ENCODE measurements around the gene GEMIN7.

Gene GEMIN7, protein sequence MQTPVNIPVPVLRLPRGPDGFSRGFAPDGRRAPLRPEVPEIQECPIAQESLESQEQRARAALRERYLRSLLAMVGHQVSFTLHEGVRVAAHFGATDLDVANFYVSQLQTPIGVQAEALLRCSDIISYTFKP

GRCh38 chr19:45079063-45079910 is at the start of gene GEMIN7:
TSS of gene GEMIN7 (plus strand) at chr19:45079260. CDS start at chr19:45090115, 10,855 bp downstream.
- peak within 1 kb of the TSS; percentile 79 for H3K4me3 ChIP-seq (ENCODE audit: low read depth, low read length)
- TF ChIP-seq POLR2A (IDR thresholded peaks at IDR 0.05; ENCODE audit: extremely low read depth, insufficient read length) (peak; percentile 60), MAX (IDR thresholded peaks at IDR 0.05; ENCODE audit: low read depth, low read length) (peak; percentile 94), MYC (IDR thresholded peaks at IDR 0.05; ENCODE audit: low read depth, low read length) (peak; percentile 96), CTCF (IDR thresholded peaks at IDR 0.05; ENCODE audit: low read depth, low read length) (no peak)
- DNase-seq (ENCODE audit: low read depth) = peak; percentile 84

DNA sequence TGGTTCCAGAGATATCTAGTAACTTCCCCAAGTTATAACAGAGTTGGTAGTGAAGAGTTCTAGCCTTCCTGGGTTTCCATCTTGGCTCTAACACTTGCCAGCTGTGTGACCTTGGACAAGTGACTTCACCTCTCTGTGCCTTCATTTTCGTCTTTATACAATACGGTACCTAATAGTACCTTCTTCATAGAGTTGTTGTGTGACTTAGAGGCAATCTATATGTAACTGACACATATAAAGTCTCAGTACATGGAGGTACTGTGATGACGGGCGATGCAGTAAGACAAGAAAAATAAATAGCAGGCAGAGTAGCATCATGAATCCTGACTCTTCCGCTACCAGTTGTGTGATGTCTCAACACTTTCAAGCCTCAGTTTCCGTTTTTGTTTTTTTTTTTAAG is 48.2 kb upstream of the GEMIN7 start:
- no peak for DNase-seq (ENCODE audit: low read depth)
- TF ChIP-seq POLR2A (IDR thresholded peaks at IDR 0.05; ENCODE audit: extremely low read depth, insufficient read length) (no peak), MYC (IDR thresholded peaks at IDR 0.05; ENCODE audit: low read depth, low read length) (no peak), CTCF (IDR thresholded peaks at IDR 0.05; ENCODE audit: low read depth, low read length) (no peak), MAX (IDR thresholded peaks at IDR 0.05; ENCODE audit: low read depth, low read length) (no peak)
- no peak overlapping the region for H3K4me3 ChIP-seq (ENCODE audit: low read depth, low read length)

DNA sequence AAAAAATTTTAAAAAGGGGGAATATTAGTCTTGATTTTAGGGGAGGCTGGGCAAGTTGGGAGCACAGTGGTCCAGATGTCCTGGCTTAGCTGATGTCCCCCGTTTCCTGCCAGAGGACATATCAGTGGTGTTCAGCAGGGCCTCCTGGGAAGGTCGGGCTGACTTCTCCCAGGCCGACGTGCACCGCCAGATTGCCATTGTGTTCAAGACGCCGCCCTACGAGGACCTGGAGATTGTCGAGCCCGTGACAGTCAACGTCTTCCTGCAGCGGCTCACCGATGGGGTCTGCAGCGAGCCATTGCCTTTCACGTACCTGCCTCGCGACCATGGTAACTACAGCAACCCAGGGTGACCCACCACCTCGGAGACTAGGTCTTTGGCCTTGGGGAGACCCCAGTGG is 46.6 kb upstream of the GEMIN7 start:
- TF ChIP-seq MAX (IDR thresholded peaks at IDR 0.05; ENCODE audit: low read depth, low read length) (no peak), MYC (IDR thresholded peaks at IDR 0.05; ENCODE audit: low read depth, low read length) (no peak)
- no peak overlapping the region for H3K4me3 ChIP-seq (ENCODE audit: low read depth, low read length)
- DNase-seq (ENCODE audit: low read depth) = no peak

DNA sequence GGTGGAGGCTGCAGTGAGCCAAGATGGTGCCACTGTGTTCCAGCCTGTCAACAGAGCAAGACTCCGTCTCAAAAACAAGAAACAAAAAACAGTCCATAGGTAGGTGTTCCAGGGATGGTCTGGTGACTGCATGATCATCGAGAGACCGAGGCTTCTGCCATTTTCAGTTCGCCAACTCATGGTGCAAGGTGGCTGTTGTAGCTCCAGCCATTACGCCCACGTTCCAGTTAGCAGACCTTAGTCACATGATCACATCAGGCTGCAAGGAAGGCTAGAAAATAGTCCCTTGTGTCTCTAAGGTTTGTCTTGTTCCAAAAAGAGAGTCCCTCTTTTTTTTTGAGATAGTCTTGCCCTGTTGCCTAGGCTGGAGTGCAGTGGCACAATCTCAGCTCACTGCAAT is 43.3 kb upstream of the GEMIN7 start:
- H3K4me3 ChIP-seq (ENCODE audit: low read depth, low read length) = no peak overlapping the region
- DNase-seq (ENCODE audit: low read depth) = no peak
- no peak for TF ChIP-seq CTCF (IDR thresholded peaks at IDR 0.05; ENCODE audit: low read depth, low read length)
- no peak for TF ChIP-seq MYC (IDR thresholded peaks at IDR 0.05; ENCODE audit: low read depth, low read length)
- TF ChIP-seq POLR2A (IDR thresholded peaks at IDR 0.05; ENCODE audit: extremely low read depth, insufficient read length) = no peak
- TF ChIP-seq MAX (IDR thresholded peaks at IDR 0.05; ENCODE audit: low read depth, low read length) = no peak

GRCh38 chr19:45037393-45038169 is 41.5 kb upstream of the GEMIN7 start:
- no peak for DNase-seq (ENCODE audit: low read depth)
- TF ChIP-seq MAX (IDR thresholded peaks at IDR 0.05; ENCODE audit: low read depth, low read length) (no peak), POLR2A (IDR thresholded peaks at IDR 0.05; ENCODE audit: extremely low read depth, insufficient read length) (no peak), MYC (IDR thresholded peaks at IDR 0.05; ENCODE audit: low read depth, low read length) (no peak), CTCF (IDR thresholded peaks at IDR 0.05; ENCODE audit: low read depth, low read length) (no peak)

More at GRCh38 chr19:45037393-45038169, 41.5 kb upstream of the GEMIN7 start:
- no peak overlapping the region for H3K4me3 ChIP-seq (ENCODE audit: low read depth, low read length)

Data from NB4 (cell line).